ENCODE data around the gene DPP10.
"Not testable (repeated sequence)": the region's sequence is repeated elsewhere in the genome, so short reads cannot be mapped to it uniquely, and the experiment has no call there.

Gene DPP10

GRCh38 chr2:114727012-114727411, 284.6 kb downstream of the DPP10 start:
- no peak for DNase-seq

- DNase-seq, result no peak
Measured at GRCh38 chr2:114728372-114728771, 285.9 kb downstream of the DPP10 start.

- no peak for DNase-seq
Measured at GRCh38 chr2:114729026-114729425, 286.6 kb downstream of the DPP10 start.

GRCh38 chr2:114735126-114735525, 292.7 kb downstream of the DPP10 start:
- no peak for DNase-seq

GRCh38 chr2:114742245-114742644, 299.8 kb downstream of the DPP10 start:
- no peak for DNase-seq

GRCh38 chr2:114745700-114746099, 303.3 kb downstream of the DPP10 start:
- no peak for DNase-seq

- DNase-seq, result not testable (repeated sequence)
Measured at GRCh38 chr2:114748175-114748574, 305.7 kb downstream of the DPP10 start.

- no peak for DNase-seq
Measured at GRCh38 chr2:114752425-114752824, 310.0 kb downstream of the DPP10 start.

- DNase-seq, result no peak
Measured at GRCh38 chr2:114753145-114753544, 310.7 kb downstream of the DPP10 start.

GRCh38 chr2:114754907-114755563, 312.6 kb downstream of the DPP10 start:
- DNase-seq, result no peak

- no peak for DNase-seq
Measured at GRCh38 chr2:114762376-114762775, 319.9 kb downstream of the DPP10 start.

GRCh38 chr2:114762986-114763385, 320.5 kb downstream of the DPP10 start:
- no peak for DNase-seq

GRCh38 chr2:114769110-114769509, 326.7 kb downstream of the DPP10 start:
- no peak for DNase-seq

- no peak for DNase-seq
Measured at GRCh38 chr2:114769991-114770390, 327.6 kb downstream of the DPP10 start.

GRCh38 chr2:114784046-114784445, 341.6 kb downstream of the DPP10 start:
- DNase-seq, result no peak

GRCh38 chr2:114784890-114785583, 342.6 kb downstream of the DPP10 start:
- DNase-seq, result no peak

- DNase-seq, result no peak
Measured at GRCh38 chr2:114786901-114787300, 344.5 kb downstream of the DPP10 start.

- no peak for DNase-seq
Measured at GRCh38 chr2:114787486-114787885, 345.0 kb downstream of the DPP10 start.

GRCh38 chr2:114789989-114790388, 347.5 kb downstream of the DPP10 start:
- no peak for DNase-seq

GRCh38 chr2:114797540-114797939, 355.1 kb downstream of the DPP10 start:
- DNase-seq, result no peak

GRCh38 chr2:114797942-114798341, 355.5 kb downstream of the DPP10 start:
- DNase-seq, result no peak

GRCh38 chr2:114800371-114800770, 357.9 kb downstream of the DPP10 start:
- no peak for DNase-seq

- DNase-seq, result no peak
Measured at GRCh38 chr2:114805195-114805594, 362.8 kb downstream of the DPP10 start.

GRCh38 chr2:114810092-114810491, 367.7 kb downstream of the DPP10 start:
- DNase-seq, result no peak

All from fibroblast of skin of abdomen (primary cell).